IMR-90 (cell line): Measurements from ENCODE around the gene STAM. TPM values are rescaled to one million over a fixed set of nuclear protein-coding genes. Genes with fewer than 3 reads are reported as not detected.

Experiments used
- ATAC-seq: fragments of 200-7000 bp; cut with Tn5 transposase; 2 replicates; pipeline ENCODE4 v1.9.1; 2020; ENCODE audit warnings: low read depth, mild to moderate bottlenecking, moderate library complexity
- BruUV-seq: library from RNA; stranded (reverse); fragments of 400-500 nt; replicated peaks from 2 replicates; lab custom pipeline; 2021; lab: Mats Ljungman, UMichigan
- CTCF ChIA-PET: fragments of 300-600 bp; formaldehyde crosslinking; extraction: SDS; loops from one replicate; lab custom pipeline; 2021; ENCODE audit warnings: antibody characterized with exemption; lab: Yijun Ruan, JAX
- POLR2A ChIA-PET: fragments of 300-600 bp; sonication (Branson Sonifier 250); formaldehyde crosslinking; loops from one replicate; lab custom pipeline; 2022; ENCODE audit warnings: antibody characterized with exemption; ENCODE audit not compliant: unreplicated experiment; lab: Charles Lee
- DNase-seq: peaks from one replicate; pipeline ENCODE4 v3.0.0; 2013
- H2AFZ ChIP-seq: replicated peaks from 2 replicates; pipeline ENCODE3; 2013; ENCODE audit warnings: low read length, mild to moderate bottlenecking; ENCODE audit not compliant: poor library complexity
- H2AK5ac ChIP-seq: 2 replicates; pipeline ENCODE4 v1.6.1; 2013; ENCODE audit warnings: low read depth, low read length, inconsistent platforms
- H2AK9ac ChIP-seq: replicated peaks from 2 replicates; pipeline ENCODE3; 2013; ENCODE audit warnings: mild to moderate bottlenecking, low read depth, low read length, moderate library complexity; ENCODE audit not compliant: poor library complexity
- H2BK120ac ChIP-seq: 2 replicates; pipeline ENCODE4 v1.6.1; 2013; ENCODE audit warnings: low read depth, low read length, inconsistent platforms
- H2BK15ac ChIP-seq: 3 replicates; pipeline ENCODE4 v1.6.1; 2013; ENCODE audit warnings: low read depth, low read length, inconsistent platforms
- H2BK20ac ChIP-seq: 2 replicates; pipeline ENCODE4 v1.6.1; 2013; ENCODE audit warnings: low read depth, mild to moderate bottlenecking, inconsistent platforms, low read length, moderate library complexity
- H2BK5ac ChIP-seq: 2 replicates; pipeline ENCODE4 v1.6.1; 2013; ENCODE audit warnings: mild to moderate bottlenecking, low read depth, low read length, inconsistent platforms; ENCODE audit not compliant: poor library complexity, severe bottlenecking
- H3K14ac ChIP-seq: replicated peaks from 2 replicates; pipeline ENCODE4 v1.6.1; 2013; ENCODE audit warnings: low read depth, low read length, inconsistent platforms
- H3K18ac ChIP-seq: 2 replicates; pipeline ENCODE4 v1.6.1; 2013; ENCODE audit warnings: low read depth, low read length, control low read depth
- H3K23ac ChIP-seq: 2 replicates; pipeline ENCODE4 v1.6.1; 2013; ENCODE audit warnings: low read depth, low read length, inconsistent platforms
- H3K27ac ChIP-seq: 2 replicates; pipeline ENCODE4 v1.5.1; 2013; ENCODE audit warnings: mild to moderate bottlenecking, control low read depth, low read length; ENCODE audit not compliant: insufficient read depth
- H3K27me3 ChIP-seq: 2 replicates; pipeline ENCODE4 v1.6.1; 2013; ENCODE audit warnings: low read length; ENCODE audit not compliant: control insufficient read depth, insufficient read depth
- H3K36me3 ChIP-seq: 2 replicates; pipeline ENCODE4 v1.6.1; 2013; ENCODE audit warnings: low read length, mixed read lengths; ENCODE audit not compliant: control insufficient read depth, insufficient read depth
- H3K4ac ChIP-seq: 2 replicates; pipeline ENCODE4 v1.6.1; 2013; ENCODE audit warnings: low read depth, low read length, inconsistent platforms
- H3K4me1 ChIP-seq: 2 replicates; pipeline ENCODE4 v1.6.1; 2013; ENCODE audit warnings: low read length, mixed read lengths; ENCODE audit not compliant: control insufficient read depth, insufficient read depth
- H3K4me2 ChIP-seq: 2 replicates; pipeline ENCODE4 v1.6.1; 2013; ENCODE audit warnings: low read depth, mild to moderate bottlenecking, control low read depth, low read length, moderate library complexity
- H3K4me3 ChIP-seq: 2 replicates; pipeline ENCODE4 v1.5.1; 2013; ENCODE audit warnings: low read depth, mild to moderate bottlenecking, control low read depth, low read length, moderate library complexity; ENCODE audit not compliant: insufficient read depth
- H3K56ac ChIP-seq: 2 replicates; pipeline ENCODE4 v1.6.1; 2013; ENCODE audit warnings: low read length, inconsistent platforms; ENCODE audit not compliant: insufficient read depth; ENCODE audit errors: extremely low read depth
- H3K79me1 ChIP-seq, 2 experiments: 2 replicates each; pipeline ENCODE4 v1.6.1; 2013; ENCODE audit warnings: low read length in 2 of 2, inconsistent platforms in 1 of 2, low read depth in 1 of 2
- H3K9ac ChIP-seq: 2 replicates; pipeline ENCODE4 v1.6.1; 2013; ENCODE audit warnings: low read depth, low read length, control low read depth
- H3K9me1 ChIP-seq: 2 replicates; pipeline ENCODE4 v1.6.1; 2013; ENCODE audit warnings: low read length, inconsistent platforms; ENCODE audit not compliant: insufficient read depth
- H3K9me3 ChIP-seq: 2 replicates; pipeline ENCODE4 v1.6.1; 2013; ENCODE audit warnings: low read length; ENCODE audit not compliant: control insufficient read depth, insufficient read depth
- H4K20me1 ChIP-seq: 2 replicates; pipeline ENCODE4 v1.6.1; 2013; ENCODE audit warnings: low read length, inconsistent platforms; ENCODE audit not compliant: insufficient read depth
- H4K5ac ChIP-seq: 2 replicates; pipeline ENCODE4 v1.6.1; 2013; ENCODE audit warnings: mild to moderate bottlenecking, low read depth, low read length, control low read depth
- H4K8ac ChIP-seq, 2 experiments: 2 replicates each; pipeline ENCODE4 v1.6.1; 2013; ENCODE audit warnings: low read depth in 2 of 2, low read length in 2 of 2, control low read depth in 1 of 2, inconsistent platforms in 1 of 2
- H4K91ac ChIP-seq: 2 replicates; pipeline ENCODE4 v1.6.1; 2013; ENCODE audit warnings: low read depth, low read length, inconsistent platforms; ENCODE audit not compliant: insufficient read depth
- BHLHE40 ChIP-seq: fragments of 150-350 bp; IDR thresholded peaks from 2 replicates; pipeline ENCODE4 v1.6.1; 2016; ENCODE audit warnings: mild to moderate bottlenecking, low read depth, low read length
- CHD1 ChIP-seq: IDR thresholded peaks from 2 replicates; pipeline ENCODE4 v1.6.1; 2012; ENCODE audit warnings: low read depth, low read length, improper control_type of control experiment
- MAZ ChIP-seq: IDR thresholded peaks from 2 replicates; pipeline ENCODE4 v1.6.1; 2012; ENCODE audit warnings: low read depth, mild to moderate bottlenecking, low read length, improper control_type of control experiment, moderate library complexity, borderline replicate concordance
- NFE2L2 ChIP-seq: fragments of 150-350 bp; IDR thresholded peaks from 2 replicates; pipeline ENCODE4 v1.6.1; 2016; ENCODE audit warnings: low read depth, mild to moderate bottlenecking, low read length
- POLR2A ChIP-seq: IDR thresholded peaks from 2 replicates; pipeline ENCODE4 v1.6.1; 2012; ENCODE audit warnings: mild to moderate bottlenecking, low read depth, low read length
- RAD21 ChIP-seq: IDR thresholded peaks from 2 replicates; pipeline ENCODE4 v1.6.1; 2012; ENCODE audit warnings: low read length, improper control_type of control experiment
- RCOR1 ChIP-seq: IDR thresholded peaks from 2 replicates; pipeline ENCODE4 v1.6.1; 2012; ENCODE audit warnings: mild to moderate bottlenecking, low read length, improper control_type of control experiment; ENCODE audit not compliant: insufficient replicate concordance
- WGBS, 2 experiments: methylation state at CpG; one replicate each; pipeline versions ENCODE4 v1.1.5 to v1.1.7; 2013; ENCODE audit warnings: missing lambda C conversion rate in 2 of 2; ENCODE audit not compliant: insufficient read length in 1 of 2; ENCODE audit errors: extremely low coverage in 2 of 2; 5-methylcytosine and 5-hydroxymethylcytosine counted together
- dilution Hi-C: fragments of 300-500 bp; cut with HindIII; formaldehyde crosslinking; loops from one replicate; pipeline ENCODE4 v1.14.3; 2018; ENCODE audit warnings: low sequenced_read_pairs; ENCODE audit not compliant: unreplicated experiment
- in situ Hi-C: fragments of 300-500 bp; cut with MboI; formaldehyde crosslinking; loops from 3 replicates; pipeline ENCODE4 v1.14.3; 2019; ENCODE audit warnings: low sequenced_read_pairs, inconsistent platforms, mixed read lengths
- intact Hi-C: fragments of 100-400 bp; cut with micrococcal nuclease; formaldehyde crosslinking; loops from 2 replicates; pipeline ENCODE4 v1.10.0; 2022
- polyA plus RNA-seq, 3 experiments: library from polyadenylated mRNA; depleted of rRNA; stranded (reverse); fragments of >200 nt; gene quantifications; 2 replicates each; pipeline ENCODE4 v1.2.3, GENCODE V29; 2012; ENCODE audit warnings: low replicate concordance in 1 of 3
- total RNA-seq: library from RNA; depleted of rRNA; stranded (reverse); fragments of >200 nt; gene quantifications from 2 replicates; pipeline ENCODE4 v1.2.3, GENCODE V29; 2012
- TF ChIP-seq, protein P1 (sequence below): fragments of 150-350 bp; IDR thresholded peaks from 2 replicates; pipeline ENCODE4 v1.6.1; 2017; ENCODE audit warnings: mild to moderate bottlenecking, antibody characterized with exemption, low read length, low read depth
- TF ChIP-seq, protein P2 (sequence below): fragments of 150-350 bp; IDR thresholded peaks from 2 replicates; pipeline ENCODE4 v1.6.1; 2016; ENCODE audit warnings: low read depth, mild to moderate bottlenecking, low read length, moderate library complexity, borderline replicate concordance

The STAM gene
- total and polyA plus RNA-seq, 2 of the 4 experiments (the other 2 are of a cell fraction), result 22.9 to 23.3 TPM

DNA sequence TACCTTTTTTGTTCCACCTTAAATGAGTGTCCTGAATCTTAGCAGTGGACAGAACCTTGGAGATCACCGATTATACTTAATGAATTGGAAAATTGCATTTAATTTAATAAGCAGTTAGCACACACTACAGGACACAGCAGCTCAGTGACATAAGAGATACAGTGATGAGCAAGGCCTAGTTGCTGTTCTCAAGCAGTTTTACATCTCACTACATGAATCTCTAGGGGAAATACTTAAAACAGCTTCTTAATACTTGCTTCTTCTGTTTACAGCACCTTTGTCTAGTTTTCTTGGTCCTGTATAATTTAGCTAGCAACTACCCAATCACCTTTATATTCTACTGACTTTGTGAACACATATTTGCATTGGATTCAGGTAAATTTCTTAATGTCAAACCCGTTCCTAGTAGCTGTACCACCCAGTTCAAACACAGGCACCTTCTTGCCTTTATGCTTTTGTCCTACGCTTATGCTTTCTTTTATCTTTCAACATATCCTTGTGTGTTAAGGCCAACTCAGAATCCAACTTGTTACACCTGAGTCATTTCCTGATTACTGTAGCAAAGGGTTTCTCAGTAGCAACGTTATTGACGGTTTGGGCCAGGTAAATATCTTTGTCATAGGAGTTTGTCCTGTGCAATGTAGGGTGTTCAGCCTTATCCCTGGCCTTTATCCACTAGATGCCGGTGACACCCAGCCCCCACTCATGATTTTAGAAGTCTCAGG, 1.8 kb downstream of the STAM start:
- in situ Hi-C loops (no loop called here), intact Hi-C loops (loop anchor here (2.0 kb wide), 1 partner anchor 29 kb away; the partner anchor contains the start of gene HACD1), dilution Hi-C loops (no loop called here)
- TF ChIP-seq MAZ (no peak), RAD21 (no peak), BHLHE40 (no peak), RCOR1 (no peak), CHD1 (no peak), NFE2L2 (no peak), POLR2A (no peak)
- TF ChIP-seq, protein P1, sequence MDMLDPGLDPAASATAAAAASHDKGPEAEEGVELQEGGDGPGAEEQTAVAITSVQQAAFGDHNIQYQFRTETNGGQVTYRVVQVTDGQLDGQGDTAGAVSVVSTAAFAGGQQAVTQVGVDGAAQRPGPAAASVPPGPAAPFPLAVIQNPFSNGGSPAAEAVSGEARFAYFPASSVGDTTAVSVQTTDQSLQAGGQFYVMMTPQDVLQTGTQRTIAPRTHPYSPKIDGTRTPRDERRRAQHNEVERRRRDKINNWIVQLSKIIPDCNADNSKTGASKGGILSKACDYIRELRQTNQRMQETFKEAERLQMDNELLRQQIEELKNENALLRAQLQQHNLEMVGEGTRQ, result no peak
- TF ChIP-seq, protein P2, sequence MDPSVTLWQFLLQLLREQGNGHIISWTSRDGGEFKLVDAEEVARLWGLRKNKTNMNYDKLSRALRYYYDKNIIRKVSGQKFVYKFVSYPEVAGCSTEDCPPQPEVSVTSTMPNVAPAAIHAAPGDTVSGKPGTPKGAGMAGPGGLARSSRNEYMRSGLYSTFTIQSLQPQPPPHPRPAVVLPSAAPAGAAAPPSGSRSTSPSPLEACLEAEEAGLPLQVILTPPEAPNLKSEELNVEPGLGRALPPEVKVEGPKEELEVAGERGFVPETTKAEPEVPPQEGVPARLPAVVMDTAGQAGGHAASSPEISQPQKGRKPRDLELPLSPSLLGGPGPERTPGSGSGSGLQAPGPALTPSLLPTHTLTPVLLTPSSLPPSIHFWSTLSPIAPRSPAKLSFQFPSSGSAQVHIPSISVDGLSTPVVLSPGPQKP, result no peak
- peak overlapping the region; percentile 1; the same call in 1 of the 2 replicates for H2AK5ac ChIP-seq
- peak overlapping the region; percentile 96 for H3K4me2 ChIP-seq
- H2BK20ac ChIP-seq, result no peak overlapping the region
- H2BK15ac ChIP-seq, result no peak overlapping the region
- no peak overlapping the region for H3K4ac ChIP-seq
- H3K27ac ChIP-seq, result peak overlapping the region; percentile 9; the same call in 1 of the 2 replicates
- no peak for ATAC-seq
- peaks cover 5% of the 10 kb centered on the region; the same call in 1 of the 2 replicates for H3K9me1 ChIP-seq
- peaks cover 36% of the 10 kb centered on the region for H4K20me1 ChIP-seq
- no peak overlapping the region for H4K91ac ChIP-seq
- POLR2A ChIA-PET, result no interaction called here
- no peak overlapping the region for H2BK120ac ChIP-seq
- no peak overlapping the region for H4K8ac ChIP-seq
- H3K4me1 ChIP-seq, result peaks cover 7% of the 10 kb centered on the region
- WGBS, 2 experiments, result no CpG with 5 or more reads among the region's 6 CpGs
- peaks cover 20 to 57% of the 10 kb centered on the region in 2 experiments for H3K79me1 ChIP-seq
- H3K18ac ChIP-seq, result no peak overlapping the region
- peak overlapping the region; percentile 67 for H2BK5ac ChIP-seq
- CTCF ChIA-PET, result interaction anchor here (0.8 kb wide), 1 partner anchor 28 kb away, joined by 3 read pairs; no protein-coding TSS in a partner anchor
- no peak overlapping the region; the same call in 1 of the 2 replicates for H3K14ac ChIP-seq
- DNase-seq, result peak; percentile 18
- no TSS peak for BruUV-seq
- no peak overlapping the region for H2AK9ac ChIP-seq
- no peak overlapping the region for H3K56ac ChIP-seq
- H3K23ac ChIP-seq, result peak overlapping the region; percentile 69; the same call in 1 of the 2 replicates
- no peaks in the 10 kb centered on the region for H3K27me3 ChIP-seq
- no peaks in the 10 kb centered on the region for H3K9me3 ChIP-seq
- peak overlapping the region; percentile 83 for H3K4me3 ChIP-seq
- no peak overlapping the region for H4K5ac ChIP-seq
- peak overlapping the region; percentile 58; the same call in 1 of the 2 replicates for H3K9ac ChIP-seq
- H2AFZ ChIP-seq, result no peak overlapping the region
- no peaks in the 10 kb centered on the region; the same call in 1 of the 2 replicates for H3K36me3 ChIP-seq
